Endodermal cell (in vitro differentiated cells): Measurements from ENCODE around the gene EIF5B. TPM values are rescaled to one million over a fixed set of nuclear protein-coding genes. Genes with fewer than 3 reads are reported as not detected.

Experiments used
- DNase-seq: peaks from one replicate; pipeline ENCODE4 v3.0.0-alpha.2; 2017
- H3K27ac ChIP-seq: 2 replicates; pipeline ENCODE4 v1.5.1; 2013; ENCODE audit warnings: mild to moderate bottlenecking, low read depth, low read length, moderate library complexity
- H3K27me3 ChIP-seq: 2 replicates; pipeline ENCODE4 v1.6.1; 2013; ENCODE audit warnings: mild to moderate bottlenecking, low read length, moderate library complexity; ENCODE audit not compliant: insufficient read depth, control insufficient read depth, poor library complexity, severe bottlenecking
- H3K36me3 ChIP-seq: 2 replicates; pipeline ENCODE4 v1.7.0; 2013; ENCODE audit warnings: mild to moderate bottlenecking, low read length, moderate library complexity; ENCODE audit not compliant: control insufficient read depth, insufficient read depth
- H3K4me1 ChIP-seq: one replicate; pipeline ENCODE4 v1.7.0; 2013; ENCODE audit warnings: low read length; ENCODE audit not compliant: control insufficient read depth, insufficient read depth
- H3K4me3 ChIP-seq: 2 replicates; pipeline ENCODE4 v1.5.1; 2013; ENCODE audit warnings: mild to moderate bottlenecking, low read length, moderate library complexity
- H3K9ac ChIP-seq: 2 replicates; pipeline ENCODE4 v1.6.1; 2013; ENCODE audit warnings: mild to moderate bottlenecking, low read length, moderate library complexity; ENCODE audit not compliant: poor library complexity, severe bottlenecking; ENCODE audit errors: extremely low read depth
- H3K9me3 ChIP-seq: 2 replicates; pipeline ENCODE4 v1.6.1; 2013; ENCODE audit warnings: mild to moderate bottlenecking, low read length, moderate library complexity; ENCODE audit not compliant: control insufficient read depth
- H3K27ac Mint-ChIP-seq: 2 replicates; pipeline ENCODE4 v1.8.0; 2020; ENCODE audit warnings: mixed read lengths
- H3K27me3 Mint-ChIP-seq: 2 replicates; pipeline ENCODE4 v1.8.0; 2021; ENCODE audit warnings: mild to moderate bottlenecking, mixed read lengths; ENCODE audit not compliant: insufficient read depth
- H3K36me3 Mint-ChIP-seq: 2 replicates; pipeline ENCODE4 v1.8.0; 2020; ENCODE audit warnings: low read depth, mixed read lengths
- H3K4me1 Mint-ChIP-seq: 2 replicates; pipeline ENCODE4 v1.8.0; 2020; ENCODE audit warnings: mixed read lengths
- H3K4me3 Mint-ChIP-seq: 2 replicates; pipeline ENCODE4 v1.8.0; 2020; ENCODE audit warnings: mild to moderate bottlenecking, moderate library complexity, mixed read lengths
- H3K9me3 Mint-ChIP-seq: 2 replicates; pipeline ENCODE4 v1.8.0; 2020; ENCODE audit warnings: mild to moderate bottlenecking, mixed read lengths
- WGBS, 2 experiments: methylation state at CpG; one replicate each; pipeline versions ENCODE4 v1.1.5 to v1.1.7; 2013; ENCODE audit warnings: missing lambda C conversion rate in 2 of 2, mixed read lengths in 1 of 2; ENCODE audit not compliant: insufficient coverage in 1 of 2, insufficient read length in 1 of 2; 5-methylcytosine and 5-hydroxymethylcytosine counted together
- total RNA-seq, 2 donors: library from RNA; stranded (reverse); fragmentation: NEBNext Ultra II Directional in 1 of 2; extraction: Animal tissue kit (Norgen Biotek cat#: 25700) in 1 of 2; gene quantifications; 2 replicates in 1 of 2; 3 replicates in 1 of 2; pipeline ENCODE4 v1.2.1, GENCODE V29; 2021
- TF ChIP-seq, protein P1 (sequence below): fragments of 200-600 bp; sonication (generic); conservative IDR thresholded peaks from 2 replicates; pipeline ENCODE4 v1.5.0; 2021; ENCODE audit warnings: antibody characterized with exemption, mild to moderate bottlenecking

The EIF5B gene
- total RNA-seq, 2 donors from 2014 or later = 54.2 to 63.6 TPM

DNA sequence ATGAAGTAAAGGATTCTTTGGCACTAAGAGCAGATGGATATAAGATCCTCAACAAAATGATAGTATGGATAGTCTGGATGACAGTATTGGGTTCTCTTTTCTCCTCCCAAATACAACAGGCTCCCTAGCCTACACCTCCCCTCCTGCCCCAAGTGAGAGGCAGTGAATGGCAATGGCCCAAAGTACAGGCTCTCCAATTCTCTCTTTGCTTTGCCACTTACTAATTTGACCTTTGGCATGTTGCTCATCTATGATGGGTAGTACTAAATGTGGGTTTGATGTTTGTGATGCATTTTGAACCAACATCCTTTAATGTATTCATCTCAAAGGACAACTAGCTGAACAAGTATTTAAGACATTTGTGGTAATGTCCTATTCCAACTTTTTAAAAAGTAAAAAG, 65.9 kb downstream of the EIF5B start:
- H3K27ac Mint-ChIP-seq = peak overlapping the region; percentile 37
- Histone ChIP-seq H3K27me3 (no peaks in the 10 kb centered on the region), H3K9me3 (no peaks in the 10 kb centered on the region), H3K27ac (peak overlapping the region; percentile 9), H3K9ac (no peak overlapping the region), H3K36me3 (peaks cover 91% of the 10 kb centered on the region), H3K4me3 (no peak overlapping the region), H3K4me1 (peaks cover 4% of the 10 kb centered on the region)
- peaks cover 26% of the 10 kb centered on the region for H3K4me1 Mint-ChIP-seq
- no peak for DNase-seq
- no peaks in the 10 kb centered on the region for H3K27me3 Mint-ChIP-seq
- TF ChIP-seq, protein P1, sequence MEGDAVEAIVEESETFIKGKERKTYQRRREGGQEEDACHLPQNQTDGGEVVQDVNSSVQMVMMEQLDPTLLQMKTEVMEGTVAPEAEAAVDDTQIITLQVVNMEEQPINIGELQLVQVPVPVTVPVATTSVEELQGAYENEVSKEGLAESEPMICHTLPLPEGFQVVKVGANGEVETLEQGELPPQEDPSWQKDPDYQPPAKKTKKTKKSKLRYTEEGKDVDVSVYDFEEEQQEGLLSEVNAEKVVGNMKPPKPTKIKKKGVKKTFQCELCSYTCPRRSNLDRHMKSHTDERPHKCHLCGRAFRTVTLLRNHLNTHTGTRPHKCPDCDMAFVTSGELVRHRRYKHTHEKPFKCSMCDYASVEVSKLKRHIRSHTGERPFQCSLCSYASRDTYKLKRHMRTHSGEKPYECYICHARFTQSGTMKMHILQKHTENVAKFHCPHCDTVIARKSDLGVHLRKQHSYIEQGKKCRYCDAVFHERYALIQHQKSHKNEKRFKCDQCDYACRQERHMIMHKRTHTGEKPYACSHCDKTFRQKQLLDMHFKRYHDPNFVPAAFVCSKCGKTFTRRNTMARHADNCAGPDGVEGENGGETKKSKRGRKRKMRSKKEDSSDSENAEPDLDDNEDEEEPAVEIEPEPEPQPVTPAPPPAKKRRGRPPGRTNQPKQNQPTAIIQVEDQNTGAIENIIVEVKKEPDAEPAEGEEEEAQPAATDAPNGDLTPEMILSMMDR = no peak
- peaks cover 77% of the 10 kb centered on the region for H3K36me3 Mint-ChIP-seq
- H3K9me3 Mint-ChIP-seq = no peaks in the 10 kb centered on the region
- no peak overlapping the region for H3K4me3 Mint-ChIP-seq

DNA sequence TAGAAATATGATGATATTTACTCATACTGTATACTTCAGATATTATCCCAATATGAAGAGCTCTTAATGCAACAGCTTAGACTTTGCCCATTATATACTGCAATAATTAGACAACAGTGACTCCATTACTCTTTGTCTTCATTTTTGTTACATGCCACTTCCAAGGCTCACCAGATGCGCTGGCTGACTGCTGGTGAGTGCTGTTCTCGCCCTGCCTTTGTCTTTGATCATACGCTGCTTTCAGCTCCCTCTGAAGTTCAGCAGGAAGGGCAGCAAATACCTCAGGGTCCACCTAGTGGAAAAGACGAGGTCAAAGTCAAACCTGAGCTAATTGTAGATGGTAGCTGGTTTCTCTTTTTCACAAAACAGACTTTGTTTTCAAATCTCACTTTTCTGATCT, 66.3 kb downstream of the EIF5B start:
- H3K27ac Mint-ChIP-seq = peak overlapping the region; percentile 52
- H3K9me3 ChIP-seq = no peaks in the 10 kb centered on the region
- no peak overlapping the region for H3K27ac ChIP-seq
- H3K36me3 Mint-ChIP-seq = peaks cover 76% of the 10 kb centered on the region
- peaks cover 4% of the 10 kb centered on the region for H3K4me1 ChIP-seq
- WGBS, 2 experiments = 61 to 71% methylated on average over 4 of the region's 4 CpGs
- no peak overlapping the region for H3K4me3 ChIP-seq
- H3K27me3 Mint-ChIP-seq = no peaks in the 10 kb centered on the region
- TF ChIP-seq, protein P1 = peak; percentile 73
- H3K36me3 ChIP-seq = peaks cover 91% of the 10 kb centered on the region
- no peaks in the 10 kb centered on the region for H3K27me3 ChIP-seq
- no peaks in the 10 kb centered on the region for H3K9me3 Mint-ChIP-seq
- peaks cover 26% of the 10 kb centered on the region for H3K4me1 Mint-ChIP-seq
- H3K4me3 Mint-ChIP-seq = no peak overlapping the region
- peak; percentile 80 for DNase-seq
- H3K9ac ChIP-seq = no peak overlapping the region

DNA sequence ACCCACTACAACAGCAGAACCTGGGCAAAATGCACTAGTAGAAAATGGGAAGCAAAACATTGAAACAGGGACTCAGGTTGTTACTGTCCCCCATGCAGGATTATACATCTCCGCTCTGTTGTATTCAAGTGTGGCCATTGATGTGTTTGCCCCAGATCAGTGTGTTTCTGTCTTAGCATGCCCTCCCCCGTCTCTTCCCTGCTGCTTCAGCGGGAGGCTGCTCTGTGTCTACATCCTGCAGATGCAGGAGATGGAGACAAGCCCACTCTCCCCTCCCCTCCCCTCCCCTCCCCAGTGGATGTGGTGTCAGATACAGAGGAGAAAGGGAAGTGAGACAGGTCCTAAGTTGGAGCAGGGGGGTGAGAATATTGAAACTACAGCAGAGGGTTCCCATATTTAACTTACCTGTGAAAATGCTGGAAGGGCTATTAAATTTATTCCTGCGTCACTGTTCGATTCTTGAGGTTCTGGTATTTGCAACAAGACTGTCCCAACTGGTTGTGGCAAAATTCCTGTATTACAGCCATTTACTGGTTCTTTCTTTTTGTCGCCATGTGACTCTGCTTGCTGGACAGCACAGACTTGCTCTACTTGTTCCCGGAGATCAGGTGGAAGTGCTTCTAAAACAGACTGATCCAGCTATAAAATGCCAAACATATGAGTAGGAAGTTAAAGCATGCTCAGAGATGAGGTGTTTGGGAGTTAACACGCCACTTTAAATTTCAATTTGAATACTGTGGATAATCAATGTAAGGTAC, 67.0 kb downstream of the EIF5B start:
- TF ChIP-seq, protein P1 = no peak
- Histone ChIP-seq H3K4me3 (no peak overlapping the region), H3K4me1 (peaks cover 4% of the 10 kb centered on the region), H3K9me3 (no peaks in the 10 kb centered on the region), H3K27me3 (no peaks in the 10 kb centered on the region), H3K27ac (no peak overlapping the region), H3K9ac (no peak overlapping the region), H3K36me3 (peaks cover 88% of the 10 kb centered on the region)
- Mint-ChIP-seq H3K27ac (peak overlapping the region; percentile 52), H3K4me1 (peaks cover 26% of the 10 kb centered on the region), H3K36me3 (peaks cover 72% of the 10 kb centered on the region), H3K9me3 (no peaks in the 10 kb centered on the region), H3K4me3 (no peak overlapping the region), H3K27me3 (no peaks in the 10 kb centered on the region)
- 86 to 90% methylated on average over 5 to 8 of the region's 8 CpGs for WGBS, 2 experiments
- peak; percentile 67 for DNase-seq
